Measurements from ENCODE around the gene ZEB1. TPM values are rescaled to one million over a fixed set of nuclear protein-coding genes. Genes with fewer than 3 reads are reported as not detected.

ZEB1 gene
- total RNA-seq, 1 donor from 2014 or later = 85.4 TPM

DNA sequence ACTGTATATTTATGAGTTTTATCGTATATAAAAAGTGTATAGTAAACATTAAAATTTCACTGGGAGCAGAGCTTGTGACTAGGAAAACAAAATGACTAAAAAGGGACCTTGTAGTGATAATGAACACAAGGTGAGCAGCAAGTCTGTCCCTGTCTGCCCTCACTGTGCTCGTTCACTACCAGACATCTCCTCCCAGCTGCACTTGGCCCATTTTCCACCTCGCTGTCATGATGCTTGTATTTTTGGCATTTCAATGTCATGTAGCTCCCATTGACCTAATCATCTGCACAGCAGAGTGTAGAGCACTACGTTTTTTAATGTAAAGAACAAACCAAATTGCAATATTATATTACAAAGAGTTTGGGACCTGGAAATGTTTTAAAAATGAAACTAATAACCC, 207.2 kb downstream of the ZEB1 start:
- intact Hi-C loops (cut with micrococcal nuclease) = no loop called here
- peaks cover 46% of the 10 kb centered on the region for H3K36me3 ChIP-seq
- no peak overlapping the region for H3K4me3 ChIP-seq
- TF ChIP-seq, protein P1, sequence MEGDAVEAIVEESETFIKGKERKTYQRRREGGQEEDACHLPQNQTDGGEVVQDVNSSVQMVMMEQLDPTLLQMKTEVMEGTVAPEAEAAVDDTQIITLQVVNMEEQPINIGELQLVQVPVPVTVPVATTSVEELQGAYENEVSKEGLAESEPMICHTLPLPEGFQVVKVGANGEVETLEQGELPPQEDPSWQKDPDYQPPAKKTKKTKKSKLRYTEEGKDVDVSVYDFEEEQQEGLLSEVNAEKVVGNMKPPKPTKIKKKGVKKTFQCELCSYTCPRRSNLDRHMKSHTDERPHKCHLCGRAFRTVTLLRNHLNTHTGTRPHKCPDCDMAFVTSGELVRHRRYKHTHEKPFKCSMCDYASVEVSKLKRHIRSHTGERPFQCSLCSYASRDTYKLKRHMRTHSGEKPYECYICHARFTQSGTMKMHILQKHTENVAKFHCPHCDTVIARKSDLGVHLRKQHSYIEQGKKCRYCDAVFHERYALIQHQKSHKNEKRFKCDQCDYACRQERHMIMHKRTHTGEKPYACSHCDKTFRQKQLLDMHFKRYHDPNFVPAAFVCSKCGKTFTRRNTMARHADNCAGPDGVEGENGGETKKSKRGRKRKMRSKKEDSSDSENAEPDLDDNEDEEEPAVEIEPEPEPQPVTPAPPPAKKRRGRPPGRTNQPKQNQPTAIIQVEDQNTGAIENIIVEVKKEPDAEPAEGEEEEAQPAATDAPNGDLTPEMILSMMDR (IDR thresholded peaks at IDR 0.05; ENCODE audit: borderline replicate concordance) = no peak
- H3K9me3 ChIP-seq (replicated peaks) = no peaks in the 10 kb centered on the region
- H3K4me1 ChIP-seq = peaks cover 16% of the 10 kb centered on the region
- H3K27ac ChIP-seq (replicated peaks) = peak overlapping the region; percentile 5
- H3K27me3 ChIP-seq (ENCODE audit: low read depth) = no peaks in the 10 kb centered on the region
- no peak for DNase-seq

DNA sequence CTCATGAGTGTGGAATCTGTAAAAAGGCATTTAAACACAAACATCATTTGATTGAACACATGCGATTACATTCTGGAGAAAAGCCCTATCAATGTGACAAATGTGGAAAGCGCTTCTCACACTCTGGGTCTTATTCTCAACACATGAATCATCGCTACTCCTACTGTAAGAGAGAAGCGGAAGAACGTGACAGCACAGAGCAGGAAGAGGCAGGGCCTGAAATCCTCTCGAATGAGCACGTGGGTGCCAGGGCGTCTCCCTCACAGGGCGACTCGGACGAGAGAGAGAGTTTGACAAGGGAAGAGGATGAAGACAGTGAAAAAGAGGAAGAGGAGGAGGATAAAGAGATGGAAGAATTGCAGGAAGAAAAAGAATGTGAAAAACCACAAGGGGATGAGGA, 207.7 kb downstream of the ZEB1 start:
- no peak for DNase-seq
- peaks cover 41% of the 10 kb centered on the region for H3K36me3 ChIP-seq
- peaks cover 17% of the 10 kb centered on the region for H3K4me1 ChIP-seq
- intact Hi-C loops (cut with micrococcal nuclease) = no loop called here
- no peaks in the 10 kb centered on the region for H3K27me3 ChIP-seq (ENCODE audit: low read depth)
- TF ChIP-seq, protein P1 (IDR thresholded peaks at IDR 0.05; ENCODE audit: borderline replicate concordance) = no peak
- H3K27ac ChIP-seq (replicated peaks) = peak overlapping the region; percentile 41
- H3K4me3 ChIP-seq = no peak overlapping the region
- no peaks in the 10 kb centered on the region for H3K9me3 ChIP-seq (replicated peaks)

DNA sequence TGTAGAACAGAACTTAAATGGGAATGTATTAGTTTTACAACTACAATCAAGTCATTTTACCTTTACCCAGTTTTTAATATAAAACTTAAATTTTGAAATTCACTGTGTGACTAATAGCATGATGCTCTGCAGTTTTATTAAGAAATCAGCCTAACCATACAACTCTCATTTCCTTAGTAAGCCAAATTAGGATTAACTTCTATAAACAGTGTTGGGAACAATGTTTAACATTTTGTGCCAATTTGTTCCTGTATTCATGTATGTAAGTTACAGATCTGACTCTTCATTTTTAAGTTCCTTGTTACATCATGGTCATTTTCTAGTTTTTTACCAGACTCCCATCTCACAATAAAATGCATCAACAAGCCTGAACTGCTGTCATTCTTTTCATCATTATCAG, 209.8 kb downstream of the ZEB1 start:
- peaks cover under 1% of the 10 kb centered on the region for H3K9me3 ChIP-seq (replicated peaks)
- peaks cover 22% of the 10 kb centered on the region for H3K4me1 ChIP-seq
- no peak overlapping the region for H3K27ac ChIP-seq (replicated peaks)
- TF ChIP-seq, protein P1 (IDR thresholded peaks at IDR 0.05; ENCODE audit: borderline replicate concordance) = no peak
- no peak for DNase-seq
- intact Hi-C loops (cut with micrococcal nuclease) = no loop called here
- no peak overlapping the region for H3K4me3 ChIP-seq
- H3K36me3 ChIP-seq = peaks cover 28% of the 10 kb centered on the region
- H3K27me3 ChIP-seq (ENCODE audit: low read depth) = no peaks in the 10 kb centered on the region

DNA sequence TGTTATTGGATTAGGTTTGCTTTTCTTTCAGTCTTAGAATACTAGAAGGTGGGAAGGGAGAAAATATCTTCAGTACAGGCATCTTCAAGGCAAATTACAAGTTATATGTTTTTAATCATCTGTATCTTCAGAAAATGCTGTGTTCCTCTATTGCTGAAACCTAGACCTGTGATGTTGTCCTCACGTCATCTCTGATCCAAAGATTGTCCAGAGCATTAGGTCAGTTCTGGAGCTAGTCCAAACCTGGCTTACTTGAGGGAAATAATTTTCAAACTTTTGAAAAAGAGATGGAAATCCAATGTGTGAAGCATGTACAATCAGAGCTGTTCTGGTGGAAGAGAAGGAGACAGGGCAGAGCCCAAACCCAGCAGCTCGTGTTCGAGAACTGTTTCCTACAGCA, 217.3 kb downstream of the ZEB1 start:
- H3K27ac ChIP-seq (replicated peaks) = no peak overlapping the region
- DNase-seq = no peak
- intact Hi-C loops (cut with micrococcal nuclease) = no loop called here

DNA sequence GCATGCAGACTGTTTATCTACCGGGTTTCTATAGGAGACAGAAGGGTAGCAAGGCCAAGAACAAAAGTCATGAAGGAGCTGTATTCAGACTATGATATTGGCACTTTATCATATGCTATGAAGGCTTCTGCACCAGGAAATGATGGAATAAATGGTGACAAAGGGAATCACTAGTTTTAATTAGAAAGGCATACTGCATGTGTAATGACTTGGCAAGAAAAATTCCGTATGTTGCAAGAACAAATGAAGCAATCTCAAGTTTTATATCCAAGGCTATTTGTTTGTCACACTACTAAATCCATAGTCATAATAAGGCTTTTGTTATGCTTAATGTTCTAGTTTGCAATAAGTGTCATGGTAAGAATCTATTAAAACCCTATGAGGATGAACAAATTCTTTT, 230.9 kb downstream of the ZEB1 start:
- TF ChIP-seq, protein P1 (IDR thresholded peaks at IDR 0.05; ENCODE audit: borderline replicate concordance) = no peak
- no peaks in the 10 kb centered on the region for H3K4me1 ChIP-seq
- H3K27ac ChIP-seq (replicated peaks) = no peak overlapping the region
- H3K9me3 ChIP-seq (replicated peaks) = peaks cover 5% of the 10 kb centered on the region
- DNase-seq = no peak
- H3K4me3 ChIP-seq = no peak overlapping the region
- H3K27me3 ChIP-seq (ENCODE audit: low read depth) = no peaks in the 10 kb centered on the region
- no peaks in the 10 kb centered on the region for H3K36me3 ChIP-seq
- intact Hi-C loops (cut with micrococcal nuclease) = no loop called here

More for the DNA sequence above, 217.3 kb downstream of the ZEB1 start:
- TF ChIP-seq, protein P1 (IDR thresholded peaks at IDR 0.05; ENCODE audit: borderline replicate concordance) = no peak
- peaks cover 10% of the 10 kb centered on the region for H3K9me3 ChIP-seq (replicated peaks)
- H3K4me3 ChIP-seq = no peak overlapping the region
- H3K36me3 ChIP-seq = no peaks in the 10 kb centered on the region
- H3K27me3 ChIP-seq (ENCODE audit: low read depth) = no peaks in the 10 kb centered on the region
- H3K4me1 ChIP-seq = peaks cover 6% of the 10 kb centered on the region

DNA sequence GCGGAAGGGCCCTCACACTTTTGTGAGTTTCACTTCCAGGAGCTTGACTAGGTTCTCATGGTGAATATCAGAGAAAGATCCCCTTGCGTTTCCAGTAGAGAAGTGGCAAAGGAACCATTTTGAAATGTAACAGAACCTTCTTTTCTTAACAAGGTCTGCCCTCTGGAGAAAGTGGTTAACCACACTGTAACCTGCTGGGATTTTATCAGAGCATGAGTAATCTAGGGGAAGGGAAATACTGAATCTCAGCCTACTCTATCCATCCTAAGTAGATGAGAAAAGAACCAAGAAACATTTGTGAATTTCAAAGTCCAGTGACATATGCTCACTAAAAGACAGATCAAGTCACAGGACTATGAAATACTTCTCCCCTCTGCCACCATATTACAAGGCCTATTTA, 235.5 kb downstream of the ZEB1 start:
- H3K4me3 ChIP-seq = no peak overlapping the region
- TF ChIP-seq, protein P1 (IDR thresholded peaks at IDR 0.05; ENCODE audit: borderline replicate concordance) = no peak

More for the DNA sequence above, 235.5 kb downstream of the ZEB1 start:
- Histone ChIP-seq H3K9me3 (replicated peaks) (peaks cover 38% of the 10 kb centered on the region), H3K4me1 (no peaks in the 10 kb centered on the region), H3K27ac (replicated peaks) (no peak overlapping the region), H3K27me3 (ENCODE audit: low read depth) (no peaks in the 10 kb centered on the region), H3K36me3 (no peaks in the 10 kb centered on the region)
- no peak for DNase-seq
- intact Hi-C loops (cut with micrococcal nuclease) = no loop called here

Data from left ventricle myocardium inferior (tissue), 1 donor.